Right ventricle myocardium inferior (tissue), 1 donor: ENCODE data around the gene CHRDL2. TPM values are rescaled to one million over a fixed set of nuclear protein-coding genes. Genes with fewer than 3 reads are reported as not detected.
A peak's percentile ranks its signal among the peaks of the same experiment; 100 is the strongest.

Source experiments
- ATAC-seq: fragments of 200-7000 bp; cut with Tn5 transposase; one replicate; pipeline ENCODE4 v1.9.1; 2020; ENCODE audit warnings: mild to moderate bottlenecking, moderate library complexity
- DNase-seq: peaks from one replicate; pipeline ENCODE4 v3.0.0; 2021; ENCODE audit errors: missing footprints
- intact Hi-C: fragments of 100-400 bp; cut with DNase I; formaldehyde crosslinking; loops from one replicate; pipeline ENCODE4 v1.11.0; 2022
- total RNA-seq: library from RNA; stranded (reverse); fragmentation: NEBNext Ultra II Directional; extraction: Animal tissue kit (Norgen Biotek cat#: 25700); gene quantifications from one replicate; pipeline ENCODE4 v1.2.1, GENCODE V29; 2021
- donor health status: DM: no; HTN: yes; CAD: no; lungs with severe emphysema.

CHRDL2 gene
- total RNA-seq, 1 donor from 2014 or later, result 34.3 TPM

- ATAC-seq (no peak), DNase-seq (no peak)
- intact Hi-C loops, result no loop called here
Measured at GRCh38 chr11:74723511-74723910, 7.7 kb downstream of the CHRDL2 start.

- DNase-seq (no peak), ATAC-seq (peak; percentile 13)
- intact Hi-C loops, result no loop called here
Measured at GRCh38 chr11:74721479-74721835, 9.8 kb downstream of the CHRDL2 start.

DNA sequence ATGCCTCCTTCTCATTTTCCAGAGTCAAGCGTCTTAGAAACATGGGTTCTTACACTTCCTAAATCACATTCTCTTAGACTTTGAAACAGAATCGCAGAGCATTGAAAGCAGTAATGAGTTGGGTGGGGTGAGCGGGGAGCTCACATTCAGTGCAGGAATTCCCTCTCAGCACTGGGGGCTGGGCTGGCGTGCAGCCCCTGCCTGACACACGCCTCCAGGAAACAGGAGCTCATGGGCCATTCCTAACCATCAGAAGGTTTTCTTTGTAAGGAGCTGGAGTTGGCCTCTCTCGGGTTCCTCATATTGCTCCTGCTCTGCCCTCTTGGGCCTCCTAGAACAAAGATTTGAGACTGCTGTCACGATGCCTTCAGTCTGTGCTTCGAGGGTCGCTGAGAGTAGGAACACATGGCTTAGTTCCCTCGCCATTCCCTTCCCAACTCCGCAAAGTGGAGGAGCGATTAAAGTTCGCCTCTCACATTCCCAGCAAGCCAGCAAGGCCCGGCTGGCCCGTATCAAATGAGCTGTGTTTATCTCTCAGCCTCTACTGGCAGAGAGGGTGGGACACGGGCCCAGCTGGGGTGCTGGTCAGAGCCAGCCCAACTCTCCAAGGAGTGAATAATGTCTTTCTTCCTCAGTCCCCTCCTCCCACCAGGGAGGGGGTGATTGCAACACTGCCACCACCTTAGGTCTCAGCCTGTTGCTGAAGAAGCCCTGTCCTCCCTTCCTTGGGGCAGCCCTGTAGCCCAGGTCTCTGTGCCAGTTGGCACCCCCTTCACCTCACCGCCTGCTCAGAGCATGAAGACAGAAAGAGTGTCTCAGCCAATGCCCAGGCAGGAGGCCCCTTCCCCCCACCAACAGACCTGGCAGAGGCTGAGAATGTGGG is 10.4 kb downstream of the CHRDL2 start:
- intact Hi-C loops, result no loop called here
- DNase-seq (peak; percentile 92), ATAC-seq (peak; percentile 91)

- DNase-seq (no peak), ATAC-seq (no peak)
- intact Hi-C loops, result no loop called here
Measured at GRCh38 chr11:74719011-74719410, 12.2 kb downstream of the CHRDL2 start.

DNA sequence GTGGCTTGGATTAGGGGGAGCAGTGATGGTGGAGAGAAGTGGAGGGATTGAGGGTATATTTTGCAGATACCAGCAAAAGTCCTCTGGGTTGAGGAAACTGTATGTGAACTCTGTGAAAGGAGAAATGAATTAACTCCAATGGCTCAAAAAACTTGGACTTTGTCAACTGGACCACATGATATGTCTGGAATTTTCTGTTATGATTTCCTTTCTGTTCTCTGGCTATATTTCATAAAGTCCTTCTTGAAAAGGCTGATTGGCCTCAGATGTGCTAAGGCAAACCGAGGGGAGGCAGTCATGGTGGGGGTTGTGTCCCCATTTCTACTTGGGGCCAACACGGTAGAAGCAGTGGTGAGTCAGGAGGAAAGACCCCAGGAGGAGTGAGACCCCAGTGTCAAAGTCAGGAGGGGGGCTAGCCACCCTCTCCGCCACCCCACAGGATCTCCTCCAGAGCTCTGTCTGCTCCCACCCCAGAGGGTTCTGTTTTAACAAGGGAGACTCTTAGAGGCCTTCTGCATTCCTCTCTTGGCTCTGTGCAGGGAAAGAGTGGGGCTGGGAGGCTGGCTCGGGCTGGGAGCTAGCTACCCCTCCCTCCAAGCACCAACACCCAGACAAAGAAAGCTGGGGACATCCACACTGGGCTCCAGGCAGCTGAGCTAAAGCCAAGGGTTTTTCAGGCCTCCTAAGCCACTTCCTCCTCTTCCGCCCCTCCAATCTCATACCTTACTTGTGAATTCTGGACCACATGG is 13.8 kb downstream of the CHRDL2 start:
- ATAC-seq, result peak; percentile 8
- no peak for DNase-seq
- intact Hi-C loops, result no loop called here

DNA sequence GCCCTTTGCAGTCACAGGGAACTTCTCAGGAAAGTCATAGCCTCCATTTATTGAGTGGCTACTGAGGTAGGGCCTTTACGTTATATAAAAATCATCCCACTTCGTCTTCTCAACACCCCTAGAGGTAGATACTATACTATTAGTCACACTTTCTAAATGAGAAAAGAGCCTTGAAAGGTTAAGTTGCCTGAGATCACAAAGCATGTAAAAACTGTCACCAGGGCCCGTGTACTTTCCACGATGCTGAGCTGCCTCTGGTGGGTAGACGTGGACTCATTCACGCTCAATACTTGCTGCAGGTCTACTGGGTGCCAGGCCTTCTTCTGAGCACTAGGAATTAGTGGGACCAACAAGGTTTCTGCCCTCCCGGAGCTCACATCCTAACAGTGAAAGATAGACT is 16.3 kb downstream of the CHRDL2 start:
- ATAC-seq (no peak), DNase-seq (no peak)
- intact Hi-C loops, result no loop called here

DNA sequence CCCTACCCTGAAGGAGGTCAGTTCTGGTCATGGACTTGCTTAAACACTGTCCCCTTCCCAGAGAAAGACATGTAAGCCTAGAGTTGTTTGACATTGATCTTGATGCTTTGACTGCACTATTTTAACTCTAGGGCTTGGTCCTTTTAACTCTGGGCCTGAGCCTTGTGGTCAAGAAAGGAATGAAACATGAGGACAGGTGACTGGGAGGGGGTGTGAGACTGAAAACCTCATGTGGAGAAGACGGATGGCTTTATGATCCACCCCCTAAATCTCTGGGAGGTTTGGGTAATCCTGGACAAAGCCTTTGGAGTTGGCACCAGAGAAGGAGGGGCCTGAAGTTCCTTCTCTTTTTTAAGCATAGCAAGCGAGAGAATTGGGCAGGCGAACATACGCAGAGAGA is 17.5 kb downstream of the CHRDL2 start:
- intact Hi-C loops, result no loop called here
- DNase-seq, result no peak
- no peak for ATAC-seq

DNA sequence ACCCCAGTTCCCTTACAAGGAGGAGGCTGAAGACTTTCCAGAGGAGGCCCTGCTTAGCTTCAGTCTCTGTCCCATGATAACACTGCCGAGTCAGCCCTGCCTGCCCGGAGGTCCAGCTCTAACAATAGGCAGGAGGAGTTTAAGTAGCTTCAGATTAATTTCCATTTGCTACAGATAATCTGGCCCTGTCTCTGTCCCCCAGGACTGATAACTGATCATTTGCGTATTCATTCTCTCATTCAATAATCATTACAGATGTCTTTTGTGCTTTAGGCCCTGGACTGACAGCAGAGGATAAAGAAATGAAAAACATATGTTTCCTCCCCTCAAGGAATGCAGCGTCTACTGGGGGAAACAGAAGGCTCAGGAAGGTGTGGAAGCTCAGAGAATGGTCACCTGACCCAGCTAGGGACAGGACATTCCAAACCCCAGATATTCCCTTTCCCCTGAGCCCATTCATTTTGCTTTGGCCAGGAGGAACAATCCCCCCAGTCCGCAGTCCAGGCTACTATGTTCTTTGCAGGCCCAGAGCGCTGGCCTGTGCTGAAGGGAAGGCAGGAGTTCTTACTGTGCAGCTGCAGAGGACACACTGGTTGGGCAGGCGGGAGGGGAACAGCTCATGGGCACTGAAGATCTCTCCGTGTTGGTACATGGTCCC is 20.8 kb downstream of the CHRDL2 start:
- DNase-seq (peak; percentile 82), ATAC-seq (peak; percentile 76)
- intact Hi-C loops, result no loop called here

GRCh38 chr11:74709175-74709574 is 22.1 kb downstream of the CHRDL2 start:
- no peak for DNase-seq
- intact Hi-C loops, result no loop called here
- ATAC-seq, result no peak

- DNase-seq (no peak), ATAC-seq (no peak)
Measured at GRCh38 chr11:74707602-74708510, 23.4 kb downstream of the CHRDL2 start.

GRCh38 chr11:74707182-74707581 is 24.0 kb downstream of the CHRDL2 start:
- intact Hi-C loops, result no loop called here
- no peak for ATAC-seq
- DNase-seq, result no peak

More at GRCh38 chr11:74707602-74708510, 23.4 kb downstream of the CHRDL2 start:
- intact Hi-C loops, result no loop called here

DNA sequence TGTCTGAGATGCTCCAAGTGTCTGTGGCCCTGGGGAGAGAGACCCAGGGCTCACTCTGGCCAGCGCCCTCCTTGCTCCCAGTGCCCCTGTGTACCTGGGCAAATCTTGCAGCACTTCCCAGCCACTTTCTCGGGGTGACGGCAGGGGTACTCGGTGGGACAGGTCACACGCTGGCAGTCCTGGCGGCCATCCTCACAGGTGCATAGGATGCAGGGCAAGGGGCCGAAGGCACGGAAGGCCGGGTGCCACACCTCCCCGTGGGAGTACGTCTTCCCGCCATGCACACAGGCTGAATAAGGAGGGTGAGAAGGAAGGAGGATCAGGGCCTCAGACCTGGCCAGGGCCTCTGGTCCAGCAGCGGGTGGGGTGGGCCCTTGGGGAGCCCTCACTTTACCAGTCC is 28.0 kb downstream of the CHRDL2 start:
- intact Hi-C loops, result loop anchor here (2.0 kb wide), 1 partner anchor 24 kb away; no protein-coding TSS in a partner anchor
- ATAC-seq (no peak), DNase-seq (no peak)

GRCh38 chr11:74702383-74703007 is 28.7 kb downstream of the CHRDL2 start:
- intact Hi-C loops, result loop anchor here (2.0 kb wide), 1 partner anchor 24 kb away; no protein-coding TSS in a partner anchor
- DNase-seq (peak; percentile 75), ATAC-seq (peak; percentile 66)

DNA sequence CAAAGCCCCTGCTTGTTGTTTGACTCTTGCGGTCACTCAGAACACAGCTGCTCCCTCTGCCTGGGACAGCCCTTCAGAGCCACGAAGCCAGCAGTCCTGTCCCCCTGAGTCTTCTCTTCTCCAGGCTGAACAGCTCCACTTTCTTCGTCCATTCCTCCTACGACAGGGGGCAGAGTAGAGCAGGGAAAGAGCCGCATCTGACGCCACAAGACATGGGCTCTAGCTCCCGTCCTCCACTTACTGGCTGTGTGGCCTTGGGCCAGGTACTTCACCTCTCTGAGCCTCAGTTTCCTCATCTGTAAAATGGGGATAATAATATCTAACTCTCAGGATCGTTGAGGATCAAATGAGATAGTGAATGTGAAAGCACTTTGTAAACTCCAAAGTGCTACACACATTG is 29.9 kb downstream of the CHRDL2 start:
- intact Hi-C loops, result no loop called here
- ATAC-seq (no peak), DNase-seq (no peak)

- DNase-seq (no peak), ATAC-seq (no peak)
- intact Hi-C loops, result no loop called here
Measured at GRCh38 chr11:74699615-74700396, 31.4 kb downstream of the CHRDL2 start.

DNA sequence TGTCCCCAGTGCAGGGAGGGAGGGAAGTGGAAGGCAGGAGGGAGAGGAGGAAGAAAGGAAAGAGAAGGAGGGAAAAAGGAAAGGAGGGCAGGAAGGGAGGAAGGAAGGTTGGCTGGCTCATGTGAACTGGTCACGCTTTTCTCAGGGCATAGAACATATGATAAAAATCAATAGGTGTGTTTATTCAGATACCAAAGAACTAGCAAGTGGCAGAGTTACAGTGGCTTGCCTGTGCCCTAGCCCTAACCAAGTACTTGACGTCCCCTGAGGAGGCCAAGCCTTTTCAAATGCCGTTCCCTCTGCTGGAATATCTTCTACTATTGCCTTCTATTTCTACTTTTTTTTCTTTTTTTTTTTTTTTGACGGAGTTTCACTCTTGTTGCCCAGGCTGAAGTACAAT is 33.5 kb downstream of the CHRDL2 start:
- DNase-seq (no peak), ATAC-seq (no peak)
- intact Hi-C loops, result no loop called here

- ATAC-seq (peak; percentile 90), DNase-seq (peak; percentile 87)
- intact Hi-C loops, result no loop called here
Measured at GRCh38 chr11:74696939-74697675, 34.1 kb downstream of the CHRDL2 start.
